Lower lobe of right lung (tissue), 2 donors: ENCODE measurements around the gene SMAD5. TPM values are rescaled to one million over a fixed set of nuclear protein-coding genes. Genes with fewer than 3 reads are reported as not detected.

Source experiments
- ATAC-seq, 2 donors: fragments of 200-7000 bp; cut with Tn5 transposase; one replicate each; pipeline ENCODE4 v1.9.1; 2020 to 2022; ENCODE audit warnings: mild to moderate bottlenecking in 2 of 2, moderate library complexity in 2 of 2
- DNase-seq: peaks from one replicate; pipeline ENCODE4 v3.0.0-alpha.2; 2020
- H3K27ac ChIP-seq: fragments of 200-600 bp; one replicate; pipeline ENCODE4 v1.8.0; 2022
- H3K27me3 ChIP-seq: fragments of 200-600 bp; one replicate; pipeline ENCODE4 v1.8.0; 2022; ENCODE audit warnings: low read depth
- H3K36me3 ChIP-seq: fragments of 200-600 bp; one replicate; pipeline ENCODE4 v1.8.0; 2022; ENCODE audit warnings: mild to moderate bottlenecking
- H3K4me1 ChIP-seq: fragments of 200-600 bp; one replicate; pipeline ENCODE4 v1.8.0; 2022
- H3K4me3 ChIP-seq: fragments of 200-600 bp; one replicate; pipeline ENCODE4 v1.8.0; 2022; ENCODE audit warnings: mild to moderate bottlenecking
- H3K9me3 ChIP-seq: fragments of 200-600 bp; one replicate; pipeline ENCODE4 v1.8.0; 2022
- intact Hi-C: fragments of 100-400 bp; cut with DNase I; formaldehyde crosslinking; loops from one replicate; pipeline ENCODE4 v1.11.0; 2022
- long read RNA-seq: library from polyadenylated mRNA; unstranded; transcript quantifications from one replicate; pipeline ENCODE4 v2.0.0, GENCODE V29; 2021
- total RNA-seq: library from RNA; stranded (reverse); fragmentation: NEBNext Ultra II Directional; extraction: Animal tissue kit (Norgen Biotek cat#: 25700); gene quantifications from one replicate; pipeline ENCODE4 v1.2.1, GENCODE V29; 2021
- TF ChIP-seq, protein P1 (sequence below): fragments of 200-600 bp; IDR thresholded peaks from one replicate; pipeline ENCODE4 v1.8.0; 2022; ENCODE audit warnings: antibody characterized with exemption, mild to moderate bottlenecking
- donor health status: DM: no; HTN: yes; CAD: no; lungs with severe emphysema.

SMAD5 gene
- total RNA-seq = 61.9 TPM
- long read RNA-seq, full-length matches to known transcripts = 10 of 13 reads
- long read RNA-seq, partial matches to known transcripts = 0 of 13 reads
- long read RNA-seq, other reads (novel, unspliced or antisense) = 3 of 13 reads

DNA sequence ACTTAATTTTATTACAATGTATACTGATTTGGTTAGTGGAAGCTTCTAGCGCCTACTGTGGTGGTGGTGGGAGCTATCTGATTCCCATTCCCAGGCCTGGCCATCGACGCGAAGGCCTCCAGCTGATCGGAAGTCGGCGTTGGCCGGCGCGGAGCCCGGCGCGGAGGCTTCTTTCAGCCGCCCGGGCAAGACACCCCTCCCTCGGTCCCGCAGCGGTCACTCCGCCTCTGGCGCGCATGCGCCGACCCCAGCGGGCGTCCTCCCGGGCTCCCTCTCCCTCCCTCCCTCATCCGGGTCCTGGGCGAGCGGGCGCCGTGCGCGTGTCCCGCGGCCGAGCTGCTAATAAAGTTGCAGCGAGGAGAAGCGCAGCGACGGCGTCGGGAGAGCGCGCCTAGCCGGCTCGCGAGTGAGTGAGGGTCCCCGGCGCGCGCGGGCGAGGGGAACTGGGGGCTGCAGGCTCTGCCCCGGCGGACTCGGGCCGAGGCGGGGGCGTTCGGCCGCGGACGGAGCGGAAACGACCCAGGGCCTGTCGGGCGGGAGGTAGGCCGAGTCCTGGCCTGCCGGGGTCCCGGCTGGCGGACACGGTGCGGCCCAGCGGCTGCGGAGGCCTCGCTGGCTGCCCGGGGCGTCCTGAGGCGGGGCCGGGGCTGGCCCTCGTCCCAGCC, at the start of gene SMAD5:
SMAD5 (plus strand) TSS at position 289 of the 665 bp plus-strand sequence. CDS start 20,916 bp downstream, outside the sequence.
- H3K9me3 ChIP-seq = no peaks in the 10 kb centered on the region
- ATAC-seq (peak; percentile 99), DNase-seq (peak; percentile 96)
- H3K36me3 ChIP-seq = no peaks in the 10 kb centered on the region
- TF ChIP-seq, protein P1, sequence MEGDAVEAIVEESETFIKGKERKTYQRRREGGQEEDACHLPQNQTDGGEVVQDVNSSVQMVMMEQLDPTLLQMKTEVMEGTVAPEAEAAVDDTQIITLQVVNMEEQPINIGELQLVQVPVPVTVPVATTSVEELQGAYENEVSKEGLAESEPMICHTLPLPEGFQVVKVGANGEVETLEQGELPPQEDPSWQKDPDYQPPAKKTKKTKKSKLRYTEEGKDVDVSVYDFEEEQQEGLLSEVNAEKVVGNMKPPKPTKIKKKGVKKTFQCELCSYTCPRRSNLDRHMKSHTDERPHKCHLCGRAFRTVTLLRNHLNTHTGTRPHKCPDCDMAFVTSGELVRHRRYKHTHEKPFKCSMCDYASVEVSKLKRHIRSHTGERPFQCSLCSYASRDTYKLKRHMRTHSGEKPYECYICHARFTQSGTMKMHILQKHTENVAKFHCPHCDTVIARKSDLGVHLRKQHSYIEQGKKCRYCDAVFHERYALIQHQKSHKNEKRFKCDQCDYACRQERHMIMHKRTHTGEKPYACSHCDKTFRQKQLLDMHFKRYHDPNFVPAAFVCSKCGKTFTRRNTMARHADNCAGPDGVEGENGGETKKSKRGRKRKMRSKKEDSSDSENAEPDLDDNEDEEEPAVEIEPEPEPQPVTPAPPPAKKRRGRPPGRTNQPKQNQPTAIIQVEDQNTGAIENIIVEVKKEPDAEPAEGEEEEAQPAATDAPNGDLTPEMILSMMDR = no peak
- H3K4me3 ChIP-seq = peak within 1 kb of the TSS; percentile 96
- H3K27me3 ChIP-seq = no peaks in the 10 kb centered on the region
- intact Hi-C loops = no loop called here
- peak within 1 kb of the TSS; percentile 98 for H3K27ac ChIP-seq
- H3K4me1 ChIP-seq = peaks cover 33% of the 10 kb centered on the region

DNA sequence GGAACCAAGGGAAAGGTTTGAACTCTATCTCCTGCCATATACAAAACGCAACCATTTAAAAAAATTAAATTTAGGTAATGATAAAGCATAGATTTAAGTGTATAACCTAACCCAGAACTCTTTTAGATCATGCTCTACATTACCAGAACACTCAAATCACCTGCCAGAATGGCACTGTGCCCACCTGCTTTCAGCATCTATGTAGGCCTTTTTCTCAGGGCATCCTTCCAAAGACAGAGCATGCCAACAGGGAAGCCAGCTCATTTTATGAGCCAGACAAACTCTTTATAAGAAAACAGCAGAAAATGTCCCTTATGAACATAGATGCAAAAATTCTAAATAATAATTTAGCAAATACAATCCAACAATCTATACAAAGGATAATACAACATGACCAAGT, 47.9 kb upstream of the SMAD5 start:
- Histone ChIP-seq H3K36me3 (no peaks in the 10 kb centered on the region), H3K4me1 (peaks cover 33% of the 10 kb centered on the region), H3K27me3 (no peaks in the 10 kb centered on the region), H3K4me3 (no peak overlapping the region), H3K27ac (no peak overlapping the region), H3K9me3 (no peaks in the 10 kb centered on the region)
- ATAC-seq (no peak), DNase-seq (no peak)
- TF ChIP-seq, protein P1 = no peak
- intact Hi-C loops = loop anchor here (5.0 kb wide), 1 partner anchor 137 kb away; no protein-coding TSS in a partner anchor

GRCh38 chr5:136086783-136087566, 45.7 kb upstream of the SMAD5 start:
- intact Hi-C loops = no loop called here
- Histone ChIP-seq H3K4me3 (no peak overlapping the region), H3K36me3 (no peaks in the 10 kb centered on the region), H3K27ac (no peak overlapping the region), H3K4me1 (peaks cover 18% of the 10 kb centered on the region), H3K9me3 (no peaks in the 10 kb centered on the region), H3K27me3 (no peaks in the 10 kb centered on the region)
- no peak for DNase-seq
- ATAC-seq = no peak
- TF ChIP-seq, protein P1 = no peak

DNA sequence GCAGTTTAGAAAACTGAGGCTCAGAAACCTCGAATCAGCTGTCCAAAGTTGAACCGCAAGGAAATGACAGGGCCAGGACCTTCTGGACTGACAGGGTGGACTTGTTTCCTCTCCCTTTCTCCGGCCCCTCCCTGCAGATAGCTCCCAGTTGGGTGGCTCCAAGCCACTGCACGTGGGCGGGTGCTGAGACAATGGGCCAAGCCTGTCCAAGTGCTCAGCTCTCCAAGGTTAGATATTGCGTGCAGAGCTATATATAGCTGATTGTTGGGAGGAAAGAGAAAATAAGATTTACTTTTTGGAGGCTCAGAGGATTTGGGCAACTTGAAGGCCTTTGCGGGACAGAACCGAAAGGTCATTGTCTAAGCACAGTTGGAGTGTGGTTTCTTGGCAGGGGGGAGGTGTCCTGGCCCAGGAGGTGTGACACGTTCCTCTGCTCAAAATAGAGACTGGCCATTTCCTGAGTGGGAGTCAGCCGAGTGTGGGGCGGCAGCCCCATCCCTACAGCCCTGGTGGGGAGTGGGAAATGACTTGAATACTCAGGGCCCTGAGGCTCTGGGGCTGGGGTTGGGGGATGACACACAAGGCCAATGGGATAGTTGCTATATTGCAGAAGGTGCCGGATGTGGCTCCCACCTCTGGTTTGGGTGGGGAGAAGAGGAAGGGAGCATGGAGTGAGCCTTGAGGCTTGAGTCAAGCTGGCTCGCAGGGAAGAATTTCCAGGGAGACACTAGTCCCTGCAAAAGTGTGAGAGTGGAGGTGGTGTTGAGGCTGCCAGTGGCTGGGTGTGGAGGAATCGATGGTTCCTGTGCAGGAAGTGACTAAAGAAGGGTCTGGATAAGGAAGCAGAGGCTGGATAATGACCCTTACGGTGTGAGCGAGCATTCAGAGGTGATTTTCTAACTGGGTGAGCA, 44.4 kb upstream of the SMAD5 start:
- Histone ChIP-seq H3K27ac (peak overlapping the region; percentile 72), H3K9me3 (no peaks in the 10 kb centered on the region), H3K4me1 (peaks cover 15% of the 10 kb centered on the region), H3K4me3 (no peak overlapping the region), H3K36me3 (no peaks in the 10 kb centered on the region), H3K27me3 (no peaks in the 10 kb centered on the region)
- DNase-seq (peak; percentile 65), ATAC-seq (peak; percentile 80 to 89)
- intact Hi-C loops = no loop called here
- TF ChIP-seq, protein P1 = no peak

DNA sequence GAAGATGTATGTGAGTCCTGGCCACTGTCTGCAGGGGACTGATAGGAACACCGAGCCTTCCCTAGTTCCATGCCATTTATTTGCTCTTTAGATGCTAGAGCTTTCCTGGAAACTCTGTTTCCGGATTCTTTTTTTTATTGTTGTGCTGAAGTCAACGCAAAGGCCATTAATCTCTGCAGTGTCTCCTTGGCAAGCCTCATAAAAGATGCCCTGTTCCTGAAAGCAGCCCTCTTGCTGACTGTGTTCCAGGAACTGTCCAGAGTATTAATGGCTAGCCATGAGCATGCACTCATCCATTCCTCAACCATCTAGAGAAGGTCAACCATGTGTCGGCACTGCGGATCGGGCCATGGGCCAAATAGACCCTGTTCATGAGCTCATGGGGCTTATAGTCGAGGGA, 42.9 kb upstream of the SMAD5 start:
- DNase-seq = no peak
- H3K27ac ChIP-seq = no peak overlapping the region

More for the DNA sequence above, 42.9 kb upstream of the SMAD5 start:
- H3K27me3 ChIP-seq = no peaks in the 10 kb centered on the region
- no peaks in the 10 kb centered on the region for H3K36me3 ChIP-seq
- ATAC-seq = peak in 1 of 2 donors; percentile 9
- H3K4me3 ChIP-seq = no peak overlapping the region
- intact Hi-C loops = no loop called here
- H3K4me1 ChIP-seq = peaks cover 21% of the 10 kb centered on the region
- H3K9me3 ChIP-seq = no peaks in the 10 kb centered on the region
- TF ChIP-seq, protein P1 = no peak
